GM21737 (cell line): Measurements from ENCODE around the gene CHTOP.
"Not testable (repeated sequence)": the region's sequence is repeated elsewhere in the genome, so short reads cannot be mapped to it uniquely, and the experiment has no call there.

Experiments used
- ATAC-seq: cut with Tn5 transposase; IDR thresholded peaks from one replicate; pipeline ENCODE4 v1.9.1; 2021; ENCODE audit warnings: mild to moderate bottlenecking, moderate library complexity; ENCODE audit not compliant: unreplicated experiment

The CHTOP gene

DNA sequence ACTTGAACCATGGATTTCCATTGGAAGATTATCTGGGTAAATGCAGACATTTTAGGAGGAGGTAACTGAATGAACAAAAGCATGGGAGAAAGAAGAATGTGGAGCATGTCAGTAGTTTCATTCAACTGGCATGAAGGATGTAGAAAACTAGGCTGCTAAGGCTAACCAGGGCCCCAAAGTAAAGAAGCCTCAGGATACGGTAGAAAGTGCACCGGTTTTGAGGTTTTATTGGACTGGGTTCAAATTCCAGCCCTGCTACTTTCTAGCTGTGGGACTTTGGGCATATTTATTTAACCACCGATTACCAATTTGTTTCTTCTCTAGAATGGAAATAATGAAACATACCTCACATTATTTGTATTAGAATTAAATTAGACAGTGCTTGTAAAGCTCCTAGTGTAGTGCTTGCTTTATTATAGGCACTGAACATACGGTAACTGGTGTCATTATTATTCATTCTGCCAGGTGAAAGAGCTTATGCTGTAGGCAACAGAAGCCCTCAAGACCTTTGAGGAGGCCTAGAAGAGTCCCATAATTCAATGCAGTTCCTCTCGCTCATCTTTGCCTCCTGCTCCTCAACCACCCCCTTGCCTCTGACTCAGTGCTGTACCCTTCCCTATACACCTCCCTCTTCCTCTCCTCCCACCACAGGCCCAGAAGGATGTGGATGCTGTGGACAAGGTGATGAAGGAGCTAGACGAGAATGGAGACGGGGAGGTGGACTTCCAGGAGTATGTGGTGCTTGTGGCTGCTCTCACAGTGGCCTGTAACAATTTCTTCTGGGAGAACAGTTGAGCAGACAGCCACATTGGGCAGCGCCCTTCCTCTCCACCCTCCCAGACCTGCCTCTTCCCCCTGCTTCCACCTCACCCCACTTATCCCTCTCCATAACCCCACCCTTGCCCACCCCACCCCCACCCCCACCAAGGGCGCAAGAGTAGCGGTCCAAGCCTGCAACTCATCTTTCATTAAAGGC lies 2.5 kb upstream of the CHTOP start:
- ATAC-seq = no peak

DNA sequence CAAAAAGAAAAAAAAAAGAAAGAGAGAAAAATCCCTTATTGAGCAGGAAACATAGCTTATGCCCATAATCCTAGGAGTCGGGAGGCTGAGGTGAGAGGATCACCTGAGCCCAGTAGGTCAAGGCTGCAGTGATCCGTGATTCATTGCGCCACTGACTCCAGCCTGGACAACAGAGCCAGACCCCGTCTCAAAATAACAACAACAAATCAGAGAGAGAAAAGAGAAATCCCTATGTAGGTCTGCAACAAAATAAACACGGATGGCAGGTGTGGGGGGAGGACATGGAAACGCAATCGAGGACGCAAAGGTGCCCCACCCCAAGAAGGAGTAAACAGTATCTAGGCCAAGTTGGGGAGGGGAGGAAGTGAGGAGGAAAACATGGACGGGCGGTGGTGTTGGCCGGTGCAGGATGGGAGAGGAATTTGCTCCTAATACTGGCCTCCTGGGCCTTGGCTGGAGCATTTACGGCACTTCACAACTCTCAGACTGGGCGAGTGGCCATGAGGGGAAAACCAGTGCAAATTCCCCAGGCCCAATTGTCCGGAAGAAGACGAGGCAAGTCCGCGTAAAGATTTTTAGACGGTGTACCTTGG lies 609 bp upstream of the CHTOP start:
- ATAC-seq = no peak

DNA sequence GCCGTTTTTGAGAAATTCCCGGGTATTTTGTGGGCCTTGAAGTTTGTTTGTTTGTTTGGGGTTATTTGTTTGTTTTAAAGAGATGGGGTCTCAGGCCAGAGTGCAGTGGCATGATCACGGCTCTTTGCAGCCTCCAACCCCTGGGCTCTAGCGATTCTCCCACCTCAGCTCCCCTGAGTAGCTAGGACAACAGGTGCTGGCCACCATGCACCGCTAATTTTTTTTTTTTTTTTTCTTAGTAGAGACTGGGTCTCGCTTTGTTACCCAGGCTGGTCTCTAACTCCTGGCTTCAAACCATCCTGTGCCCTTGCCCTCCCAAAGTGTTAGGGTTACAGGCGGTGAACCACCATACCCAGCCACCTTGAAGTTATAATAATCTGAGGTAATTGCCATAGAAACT lies 2.0 kb downstream of the CHTOP start:
- no peak for ATAC-seq

DNA sequence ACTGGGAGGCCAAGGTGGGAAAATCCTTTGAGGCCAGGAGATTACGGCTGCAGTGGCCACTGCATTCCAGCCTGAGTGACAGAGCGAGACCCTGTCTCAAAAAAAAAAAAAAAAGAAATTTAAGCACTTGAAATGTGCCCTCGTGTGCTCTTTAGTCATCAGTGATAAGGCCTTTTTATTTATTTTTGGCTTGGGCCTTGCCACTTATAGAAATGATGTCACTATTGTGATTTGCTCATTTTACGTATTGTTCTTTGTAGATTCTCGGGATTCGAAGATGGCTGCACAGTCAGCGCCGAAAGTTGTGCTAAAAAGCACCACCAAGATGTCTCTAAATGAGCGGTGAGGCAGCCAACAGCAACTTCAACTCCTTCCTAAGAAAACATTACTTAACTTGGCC lies 2.4 kb downstream of the CHTOP start:
- ATAC-seq = no peak

DNA sequence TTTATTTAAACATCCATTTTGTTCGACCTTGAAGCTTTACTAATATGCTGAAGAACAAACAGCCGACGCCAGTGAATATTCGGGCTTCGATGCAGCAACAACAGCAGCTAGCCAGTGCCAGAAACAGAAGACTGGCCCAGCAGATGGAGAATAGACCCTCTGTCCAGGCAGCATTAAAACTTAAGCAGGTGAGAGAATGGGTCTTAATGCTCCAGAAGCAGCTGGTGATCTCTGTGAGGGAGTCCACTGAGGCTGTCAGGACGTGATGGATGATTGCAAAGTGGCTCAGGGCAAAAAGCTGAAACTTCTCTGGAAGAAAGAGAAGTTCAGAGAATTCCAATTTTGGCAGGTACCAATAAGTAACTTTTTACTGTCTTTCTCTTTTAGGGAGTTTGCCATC lies 4.4 kb downstream of the CHTOP start:
- ATAC-seq = no peak

DNA sequence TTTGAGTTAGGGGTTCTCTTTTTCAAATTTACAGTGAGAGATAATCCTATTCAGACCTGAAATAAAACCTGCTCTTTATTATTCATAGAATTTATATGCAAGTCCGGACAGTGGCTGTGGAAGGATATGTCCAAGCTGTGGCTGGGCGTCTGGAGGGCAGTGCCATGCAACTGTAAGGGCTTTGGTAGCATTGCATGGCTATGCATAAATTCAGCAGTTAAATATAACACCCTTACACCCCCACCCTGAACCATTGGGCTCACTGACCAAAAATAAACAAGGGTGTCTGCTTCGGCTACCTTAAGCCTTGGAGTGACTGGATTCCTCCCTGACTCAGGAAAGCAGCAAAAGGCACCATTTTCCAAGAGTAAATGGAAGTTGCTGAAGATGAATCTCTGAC lies 5.4 kb downstream of the CHTOP start:
- no peak for ATAC-seq

DNA sequence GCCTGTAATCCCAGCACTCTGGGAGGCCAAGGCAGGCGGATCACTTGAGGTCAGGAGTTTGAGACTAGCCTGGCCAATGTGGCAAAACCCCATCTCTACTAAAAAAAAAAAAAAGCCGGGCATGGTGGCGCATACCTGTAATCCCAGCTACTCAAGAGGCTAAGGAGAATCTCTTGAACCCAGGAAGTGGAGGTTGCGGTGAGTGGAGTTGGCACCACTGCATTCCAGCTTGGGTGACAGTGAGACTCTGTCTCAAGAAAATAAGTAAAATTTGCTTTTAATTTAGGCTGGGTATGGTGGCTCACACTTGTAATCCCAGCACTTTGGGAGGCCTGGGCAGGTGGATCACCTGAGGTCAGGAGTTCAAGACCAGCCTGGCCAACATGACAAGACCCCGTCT lies 6.3 kb downstream of the CHTOP start:
- ATAC-seq = not testable (repeated sequence)

DNA sequence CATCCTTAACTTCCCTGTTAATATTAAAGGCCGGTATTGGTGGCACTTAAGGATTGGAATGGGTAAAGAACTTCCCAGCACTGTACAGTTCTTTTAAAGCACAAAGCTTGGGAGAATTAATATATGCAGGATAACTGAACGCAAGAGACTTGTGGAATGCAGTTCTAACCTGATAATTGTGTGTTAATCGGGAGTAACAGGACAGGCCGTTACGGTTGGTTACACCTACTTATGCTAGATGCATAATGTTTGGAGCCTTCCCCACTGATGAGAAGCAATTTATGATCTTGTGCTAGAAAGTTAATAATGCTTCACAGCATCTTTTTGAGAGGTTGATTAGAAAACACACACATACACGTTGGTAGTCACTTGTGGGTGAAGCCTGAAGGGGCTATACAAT lies 7.0 kb downstream of the CHTOP start:
- no peak for ATAC-seq

DNA sequence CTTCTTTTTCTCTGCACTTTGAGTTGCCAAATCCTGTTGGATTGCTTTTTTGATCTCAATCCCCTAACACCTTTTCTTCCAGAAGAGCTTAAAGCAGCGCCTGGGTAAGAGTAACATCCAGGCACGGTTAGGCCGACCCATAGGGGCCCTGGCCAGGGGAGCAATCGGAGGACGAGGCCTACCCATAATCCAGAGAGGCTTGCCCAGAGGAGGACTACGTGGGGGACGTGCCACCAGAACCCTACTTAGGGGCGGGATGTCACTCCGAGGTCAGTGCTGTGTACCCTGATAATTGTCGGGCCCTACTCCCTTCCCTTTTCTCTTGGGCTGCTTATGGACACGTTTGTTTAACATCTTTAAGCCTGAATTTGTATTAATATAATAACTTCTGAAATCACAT lies 8.3 kb downstream of the CHTOP start:
- ATAC-seq = no peak

DNA sequence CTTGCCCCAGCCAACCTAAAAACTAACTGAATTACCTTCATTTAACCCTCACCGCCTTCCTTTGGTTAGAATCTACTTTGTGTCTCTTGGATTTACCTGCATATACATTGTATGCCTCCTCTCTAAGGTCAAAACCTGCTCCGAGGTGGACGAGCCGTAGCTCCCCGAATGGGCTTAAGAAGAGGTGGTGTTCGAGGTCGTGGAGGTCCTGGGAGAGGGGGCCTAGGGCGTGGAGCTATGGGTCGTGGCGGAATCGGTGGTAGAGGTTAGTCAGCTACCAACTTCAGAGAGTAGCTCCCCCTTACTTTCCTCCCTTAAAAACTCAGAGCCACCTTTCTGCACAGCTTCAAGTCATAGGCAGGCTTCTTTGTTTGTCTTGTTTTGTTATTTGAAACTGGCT lies 9.2 kb downstream of the CHTOP start:
- ATAC-seq = no peak

DNA sequence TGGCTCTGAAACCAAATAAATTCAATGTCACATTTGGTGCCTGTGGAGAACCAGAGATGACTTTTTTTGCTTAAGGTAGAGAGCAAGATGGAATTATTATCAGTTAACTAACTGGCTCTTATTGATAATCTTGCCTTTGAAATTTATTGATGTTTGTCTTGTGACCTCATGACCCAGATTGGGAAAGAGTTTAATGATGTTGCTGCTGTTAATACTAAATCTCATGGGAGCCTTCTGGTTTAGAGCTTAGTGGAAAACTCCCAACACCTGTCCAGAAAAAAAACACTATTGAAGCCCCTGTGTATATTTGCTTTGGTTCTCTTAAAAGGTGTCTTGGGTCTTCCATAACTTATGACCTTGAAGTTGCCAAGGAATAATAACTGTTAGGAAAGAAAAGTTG lies 9.9 kb downstream of the CHTOP start:
- no peak for ATAC-seq

DNA sequence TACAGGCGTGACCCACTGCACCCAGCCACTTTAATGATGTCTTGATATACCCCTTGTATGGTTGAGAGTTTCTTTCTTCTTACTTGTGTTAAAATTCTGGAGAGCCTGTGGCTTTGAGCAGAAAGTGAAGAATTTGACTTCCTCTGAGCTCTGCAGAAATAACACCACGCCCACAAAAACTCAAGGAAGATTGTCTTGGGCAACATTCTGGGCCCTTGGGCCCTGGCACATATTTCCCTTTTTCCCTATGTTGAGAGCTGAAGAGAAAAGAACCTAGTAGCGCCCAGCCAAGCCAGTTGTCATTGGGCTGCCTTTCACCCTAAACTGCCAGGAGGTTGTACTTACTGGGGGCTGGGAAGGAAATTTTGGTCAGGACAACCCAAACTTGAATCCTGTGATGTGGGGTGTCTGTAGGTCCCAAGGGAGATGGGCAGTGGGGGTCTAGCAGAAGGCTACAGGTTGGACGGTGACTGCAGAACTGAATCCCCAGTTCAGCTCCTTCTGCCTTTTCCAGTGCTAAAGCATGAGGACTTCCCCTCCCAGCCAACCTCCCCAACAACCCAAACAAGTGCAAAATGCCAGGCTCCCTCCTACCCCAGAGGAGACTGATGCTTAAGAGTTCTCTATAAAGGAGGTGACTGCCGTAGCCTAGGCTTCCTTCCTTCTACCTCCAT lies 12.9 kb downstream of the CHTOP start:
- no peak for ATAC-seq

DNA sequence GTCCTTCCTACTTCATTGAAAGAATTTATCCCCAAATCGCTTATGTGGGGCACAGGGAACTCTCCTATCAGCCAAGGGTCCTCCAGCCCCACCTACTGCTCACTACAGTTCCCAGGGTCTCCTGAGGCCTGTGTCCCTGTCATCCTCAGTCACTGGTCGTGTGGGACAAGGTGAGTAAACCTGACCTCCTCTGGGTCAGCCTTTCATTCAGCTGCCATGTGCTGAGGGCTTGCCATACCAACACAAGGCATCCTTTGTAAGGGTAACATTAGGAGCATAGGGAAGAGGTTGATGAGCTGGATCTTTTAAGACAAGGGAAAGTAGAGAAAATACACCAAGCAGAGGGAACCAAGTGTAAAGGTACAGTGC lies 13.5 kb downstream of the CHTOP start:
- ATAC-seq = no peak

DNA sequence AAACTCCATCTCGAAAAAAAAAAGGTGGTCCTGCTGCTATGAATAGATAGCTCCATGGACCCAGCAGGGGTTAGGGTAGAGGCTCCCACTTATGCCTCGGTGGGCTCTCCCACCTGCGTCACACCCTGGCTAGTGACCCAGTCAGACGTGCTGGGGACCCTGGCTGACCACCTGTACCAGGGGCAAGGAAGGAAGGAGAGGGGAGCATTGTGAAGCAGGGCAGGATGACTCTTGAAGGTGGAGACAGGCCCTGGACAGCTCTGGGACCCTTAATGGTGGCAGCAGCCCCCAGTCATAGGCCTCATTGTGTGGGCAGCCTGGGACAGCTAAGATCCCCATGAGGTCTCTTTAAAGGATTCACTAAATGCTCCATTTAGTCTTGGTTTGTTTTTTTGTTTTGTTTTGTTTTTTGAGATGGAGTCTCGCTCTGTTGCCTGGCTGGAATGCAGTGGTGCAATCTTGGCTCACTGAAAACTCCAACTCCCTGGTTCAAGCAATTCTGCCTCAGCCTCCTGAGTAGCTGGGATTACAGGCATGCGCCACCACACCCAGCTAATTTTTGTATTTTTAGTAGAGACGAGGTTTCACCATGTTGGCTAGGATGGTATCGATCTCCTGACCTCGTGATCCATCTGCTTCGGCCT lies 14.3 kb downstream of the CHTOP start:
- ATAC-seq = no peak

DNA sequence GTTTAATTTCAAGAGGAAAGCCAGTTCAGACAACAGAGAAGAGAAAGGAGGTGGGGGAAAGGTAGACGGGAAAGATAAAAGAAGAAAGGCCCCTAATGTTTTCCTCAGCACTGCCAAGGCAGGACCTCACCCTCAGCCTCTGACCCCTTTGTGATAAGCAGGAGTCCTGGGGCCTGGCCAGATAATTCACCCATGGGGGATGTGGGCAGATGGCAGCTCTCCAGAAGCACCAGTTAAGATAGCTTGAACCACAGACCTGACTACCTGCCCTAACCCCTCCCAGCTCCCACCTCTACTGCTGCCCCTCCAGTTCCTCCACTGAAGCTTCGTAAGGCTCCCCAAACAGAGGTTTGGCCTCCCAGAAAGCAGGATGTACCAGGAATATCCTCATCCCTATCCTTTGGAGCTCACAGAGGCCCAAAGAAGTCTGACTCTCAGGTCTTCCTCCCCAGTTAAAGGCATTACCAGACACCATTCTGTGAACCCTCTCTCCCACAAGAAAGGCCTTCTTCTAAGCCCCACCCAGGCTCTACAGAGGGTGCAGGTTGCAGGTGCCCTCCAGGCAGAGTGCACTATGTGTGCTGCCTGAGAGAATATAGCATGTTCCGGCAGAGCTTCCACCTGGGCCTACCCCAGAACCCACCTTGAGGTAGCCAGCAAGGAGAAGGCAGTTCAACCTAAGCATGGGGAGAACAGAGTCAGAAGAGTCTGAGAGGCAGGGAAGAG lies 15.4 kb downstream of the CHTOP start:
- no peak for ATAC-seq

DNA sequence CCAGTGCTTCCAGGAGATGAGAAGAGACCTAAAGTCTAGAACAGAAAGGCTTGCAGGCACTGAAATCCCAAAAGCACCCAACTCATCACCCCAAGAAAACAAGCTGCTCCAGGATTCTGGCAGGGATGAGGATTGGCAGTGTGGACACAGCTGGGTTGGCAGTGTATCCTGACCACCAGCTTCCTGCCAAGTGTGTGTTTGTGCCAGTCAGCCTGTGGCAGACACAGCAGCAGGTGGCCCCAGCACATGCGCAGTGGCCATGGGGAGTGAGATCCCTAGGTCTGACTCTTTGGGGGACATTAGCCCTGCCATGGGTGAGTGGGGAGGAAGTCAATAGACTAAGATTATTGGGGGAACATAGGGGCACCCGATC lies 16.0 kb downstream of the CHTOP start:
- ATAC-seq = no peak

DNA sequence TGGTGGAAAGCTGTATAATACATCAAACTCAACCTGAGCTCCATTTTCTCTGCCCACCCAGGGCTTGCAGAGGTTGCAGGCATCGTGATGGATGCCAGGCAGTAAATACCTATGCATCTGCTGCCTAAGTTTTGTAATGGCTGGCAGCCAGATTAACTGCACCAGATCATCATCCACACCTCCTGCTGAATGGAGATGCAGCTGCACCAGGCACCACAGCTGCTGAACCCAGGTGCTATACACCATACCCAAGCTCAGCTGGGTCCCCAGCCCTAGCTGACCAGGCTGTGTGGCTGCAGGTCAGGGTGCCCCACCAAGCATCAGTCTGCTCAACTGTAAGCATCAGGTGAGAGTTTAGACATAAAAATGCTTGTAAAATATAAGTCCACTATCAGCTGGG lies 17.9 kb downstream of the CHTOP start:
- ATAC-seq = no peak

DNA sequence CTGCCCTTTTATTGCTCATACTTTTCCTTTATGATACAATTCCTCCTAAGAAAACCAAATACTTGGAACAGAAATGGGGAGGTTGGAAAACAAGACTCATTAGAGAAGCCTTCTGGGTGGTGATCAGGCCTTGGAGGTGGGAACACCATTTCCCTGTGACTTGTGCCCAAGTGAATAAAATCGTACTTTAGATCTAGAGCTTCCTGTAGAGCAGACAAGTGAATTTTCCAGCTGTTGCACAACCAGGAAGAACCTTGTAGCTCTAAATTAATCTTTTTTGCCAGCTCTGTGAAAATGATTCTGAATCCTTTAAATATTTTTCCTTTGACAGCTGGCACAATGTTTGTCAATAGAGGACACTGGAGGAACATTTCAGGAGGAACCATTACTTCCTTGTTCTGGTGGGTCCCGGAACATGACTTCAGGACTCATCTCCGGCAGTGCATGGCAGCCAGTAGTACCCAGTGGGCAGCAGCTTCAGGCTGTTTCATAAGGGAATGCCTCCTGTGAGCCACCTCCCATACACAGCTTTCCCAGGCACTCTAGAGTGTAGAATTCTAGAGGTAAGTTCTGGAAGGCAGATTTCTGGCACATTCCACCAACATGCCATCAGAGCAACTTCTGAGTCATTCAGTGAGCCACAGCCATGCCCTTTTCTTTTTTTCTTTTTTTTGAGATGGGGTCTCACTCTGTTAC lies 19.1 kb downstream of the CHTOP start:
- no peak for ATAC-seq

DNA sequence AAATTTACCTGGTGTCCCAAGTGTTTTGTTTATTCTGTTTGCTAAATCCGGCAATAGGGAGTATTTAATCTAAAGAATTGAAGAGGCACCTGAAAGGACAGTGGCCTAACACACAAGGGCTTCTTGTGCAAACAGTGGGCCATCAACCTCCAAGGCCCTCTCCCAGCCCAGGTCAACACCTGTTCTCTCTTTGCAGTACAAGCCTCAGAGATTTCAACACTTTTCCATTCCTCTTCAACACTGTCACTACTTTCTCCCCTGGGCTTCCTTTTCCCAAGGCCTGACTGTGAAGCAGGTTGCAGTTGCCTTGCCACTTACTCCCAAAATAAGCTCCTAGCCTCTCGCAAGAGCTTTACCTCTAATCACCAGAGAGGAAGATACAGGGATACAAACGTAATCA lies 21.5 kb downstream of the CHTOP start:
- no peak for ATAC-seq

DNA sequence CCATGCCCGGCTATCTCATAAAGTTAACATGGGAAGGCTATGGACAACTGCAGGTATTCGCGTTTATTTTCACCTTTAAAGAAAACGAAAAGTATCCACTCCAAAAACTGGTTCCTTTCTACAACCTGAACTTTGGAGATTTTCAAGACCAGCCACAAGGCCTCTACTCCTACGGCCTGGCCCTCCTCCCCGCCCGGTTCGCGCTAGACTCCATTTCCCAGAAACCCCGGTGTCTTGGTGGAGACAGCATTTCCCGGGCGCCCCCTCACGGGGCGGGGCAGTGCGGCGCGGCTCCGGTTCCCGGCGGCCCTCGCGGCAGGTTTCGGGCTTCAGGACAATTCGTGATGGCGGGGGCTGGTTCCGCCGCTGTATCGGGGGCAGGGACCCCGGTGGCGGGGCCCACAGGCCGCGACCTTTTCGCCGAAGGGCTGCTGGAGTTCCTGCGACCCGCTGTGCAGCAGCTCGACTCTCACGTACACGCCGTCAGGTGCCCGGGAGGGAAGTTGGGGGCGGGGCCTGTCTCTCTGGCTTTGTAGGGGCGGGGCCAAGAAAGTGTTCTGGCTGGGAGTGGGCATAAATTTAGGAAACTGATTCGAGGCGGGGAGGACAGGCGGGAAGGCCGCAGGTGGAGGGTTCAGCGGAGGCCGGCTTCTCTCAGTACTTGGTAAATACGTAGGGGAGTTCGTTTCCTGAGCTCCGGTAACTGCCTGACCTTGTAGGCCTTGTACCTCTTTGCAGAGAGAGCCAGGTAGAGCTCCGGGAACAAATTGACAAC lies 24.7 kb downstream of the CHTOP start, which contains the start of gene SNAPIN:
Gene SNAPIN (plus strand): TSS at position 304 of the 775 bp plus-strand sequence. CDS start 41 bp downstream, at position 345.
- peak; percentile 92 for ATAC-seq
